Uterus (tissue), 4 donors: ENCODE results near the gene POM121L2. TPM values are rescaled to one million over a fixed set of nuclear protein-coding genes. Genes with fewer than 3 reads are reported as not detected.
"Not testable (repeated sequence)": the region's sequence is repeated elsewhere in the genome, so short reads cannot be mapped to it uniquely, and the experiment has no call there.

ENCODE experiments used
- DNase-seq, 2 donors: peaks; one replicate each; pipeline ENCODE4 v3.0.0-alpha.2; 2019 to 2020
- H3K27ac ChIP-seq, 2 donors: fragments of 200-600 bp; sonication (generic); 1 replicate in 1 of 2; 2 replicates in 1 of 2; pipeline ENCODE4 v1.5.1; 2016 to 2018
- H3K27me3 ChIP-seq, 2 donors: fragments of 200-600 bp; sonication (generic); one replicate each; pipeline ENCODE4 v1.5.1; 2018 to 2019; ENCODE audit warnings: control low read depth in 1 of 2
- H3K36me3 ChIP-seq, 2 donors: fragments of 200-600 bp; sonication (generic); one replicate each; pipeline ENCODE4 v1.5.1; 2019; ENCODE audit warnings: control low read depth in 1 of 2
- H3K4me1 ChIP-seq, 2 donors: fragments of 200-600 bp; sonication (generic); one replicate each; pipeline ENCODE4 v1.5.1; 2018 to 2019; ENCODE audit warnings: control low read depth in 1 of 2
- H3K4me3 ChIP-seq, 2 donors: fragments of 200-600 bp; sonication (generic); 1 replicate in 1 of 2; 2 replicates in 1 of 2; pipeline ENCODE4 v1.5.1; 2018 to 2019; ENCODE audit warnings: mild to moderate bottlenecking in 1 of 2
- H3K9me3 ChIP-seq, 2 donors: fragments of 200-600 bp; sonication (generic); one replicate each; pipeline ENCODE4 v1.5.1; 2019; ENCODE audit warnings: control low read depth in 1 of 2
- CTCF ChIP-seq, 4 experiments: fragments of 200-600 bp in 2 of 4; fragments of 450-650 bp in 2 of 4; sonication (generic) in 2 of 4; IDR thresholded peaks; one replicate each; pipeline ENCODE4 v1.5.1; 2016 to 2019; ENCODE audit warnings: antibody characterized with exemption in 4 of 4, mild to moderate bottlenecking in 2 of 4, moderate library complexity in 1 of 4
- POLR2A ChIP-seq, 2 donors: fragments of 450-650 bp; IDR thresholded peaks; one replicate each; pipeline ENCODE4 v1.6.1; 2016; ENCODE audit warnings: antibody characterized with exemption in 2 of 2, mild to moderate bottlenecking in 1 of 2, moderate library complexity in 1 of 2
- intact Hi-C: fragments of 100-400 bp; cut with DNase I; formaldehyde crosslinking; loops from one replicate; pipeline ENCODE4 v1.15.1; 2023; ENCODE audit warnings: low total_unique reads
- total RNA-seq, 4 donors: library from RNA; depleted of rRNA in 3 of 4; stranded (reverse); fragments of >200 nt in 3 of 4; gene quantifications; one replicate each; pipeline versions ENCODE4 v1.1.0 to v1.2.4, GENCODE V29; 2014 to 2023
- donor health status: DM: yes; HTN: yes; CAD: no.

POM121L2 gene
- total RNA-seq, 4 donors from 2014 or later, result not detected

DNA sequence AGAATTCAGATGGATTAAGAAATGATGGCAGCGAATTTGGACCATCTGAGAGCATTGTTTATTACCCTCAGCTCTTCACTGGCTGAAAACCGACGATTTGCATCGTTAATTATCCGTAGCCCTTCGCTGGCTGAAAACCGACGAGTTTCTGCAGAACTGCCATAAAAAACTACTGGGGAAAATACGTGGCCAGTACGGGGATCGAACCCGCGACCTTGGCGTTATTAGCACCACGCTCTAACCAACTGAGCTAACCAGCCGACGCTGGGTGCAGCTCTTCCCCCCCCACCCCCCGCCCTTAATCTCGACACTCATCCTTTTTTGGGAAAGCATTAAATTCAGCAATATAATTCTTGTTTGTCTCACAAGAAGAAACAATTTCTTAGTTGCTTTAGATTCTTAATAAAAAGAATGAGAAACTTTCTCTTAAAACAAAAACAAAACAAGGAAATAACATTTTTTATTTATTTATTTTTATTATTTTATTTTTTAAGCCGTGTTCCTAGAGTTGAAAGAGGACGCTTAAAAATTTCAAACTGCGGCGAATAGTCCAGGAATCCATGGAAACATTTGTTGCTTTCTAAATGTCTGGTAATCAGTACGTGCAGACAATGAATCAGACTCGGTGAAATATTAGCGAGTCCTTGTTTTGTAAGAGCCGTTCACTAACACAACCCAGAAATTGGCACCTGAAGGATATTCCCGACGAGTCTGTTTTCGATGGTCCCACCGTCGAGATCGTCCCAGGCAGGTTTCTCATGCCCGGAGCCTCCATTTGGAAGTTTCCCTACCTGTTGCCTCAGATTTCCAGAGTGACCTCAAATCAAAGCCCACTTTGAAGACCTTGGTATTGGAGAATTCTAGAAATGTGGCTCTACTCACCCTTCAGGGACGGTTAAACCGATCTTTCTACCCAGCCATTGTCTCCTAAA is 36.8 kb downstream of the POM121L2 start:
- no peak overlapping the region for H3K4me3 ChIP-seq
- peaks cover 0 to 21% of the 10 kb centered on the region in 2 donors for H3K27me3 ChIP-seq
- H3K9me3 ChIP-seq, result no peaks in the 10 kb centered on the region
- no peaks in the 10 kb centered on the region for H3K36me3 ChIP-seq
- intact Hi-C loops, result no loop called here
- TF ChIP-seq CTCF (IDR thresholded peaks at IDR 0.05), result no peak
- no peak for TF ChIP-seq POLR2A (IDR thresholded peaks at IDR 0.05)
- H3K27ac ChIP-seq, result no peak overlapping the region
- DNase-seq, result no peak
- no peaks in the 10 kb centered on the region for H3K4me1 ChIP-seq

GRCh38 chr6:27273783-27274182 is 38.3 kb downstream of the POM121L2 start:
- H3K36me3 ChIP-seq, result no peaks in the 10 kb centered on the region
- no peak for DNase-seq
- no peaks in the 10 kb centered on the region for H3K4me1 ChIP-seq
- intact Hi-C loops, result no loop called here
- H3K4me3 ChIP-seq, result no peak overlapping the region
- TF ChIP-seq CTCF (IDR thresholded peaks at IDR 0.05) (no peak), POLR2A (IDR thresholded peaks at IDR 0.05) (no peak)
- H3K9me3 ChIP-seq, result no peaks in the 10 kb centered on the region
- H3K27me3 ChIP-seq, result peaks cover 0 to 14% of the 10 kb centered on the region in 2 donors
- no peak overlapping the region for H3K27ac ChIP-seq

- Histone ChIP-seq H3K36me3 (no peaks in the 10 kb centered on the region), H3K4me3 (no peak overlapping the region), H3K27ac (no peak overlapping the region), H3K27me3 (peaks cover 0 to 41% of the 10 kb centered on the region in 2 donors), H3K9me3 (no peaks in the 10 kb centered on the region), H3K4me1 (no peaks in the 10 kb centered on the region)
- no peak for DNase-seq
- TF ChIP-seq POLR2A (IDR thresholded peaks at IDR 0.05), result no peak
- intact Hi-C loops, result no loop called here
These were observed 43.3 kb downstream of the POM121L2 start for GRCh38 chr6:27268803-27269202.

GRCh38 chr6:27267857-27268434 is 44.1 kb downstream of the POM121L2 start:
- no peak for TF ChIP-seq CTCF (IDR thresholded peaks at IDR 0.05)
- no peak for TF ChIP-seq POLR2A (IDR thresholded peaks at IDR 0.05)
- DNase-seq, result no peak
- intact Hi-C loops, result no loop called here
- H3K9me3 ChIP-seq, result no peaks in the 10 kb centered on the region
- H3K27me3 ChIP-seq, result peaks cover 0 to 39% of the 10 kb centered on the region in 2 donors
- H3K4me3 ChIP-seq, result no peak overlapping the region
- H3K27ac ChIP-seq, result no peak overlapping the region
- H3K36me3 ChIP-seq, result no peaks in the 10 kb centered on the region
- no peaks in the 10 kb centered on the region for H3K4me1 ChIP-seq

DNA sequence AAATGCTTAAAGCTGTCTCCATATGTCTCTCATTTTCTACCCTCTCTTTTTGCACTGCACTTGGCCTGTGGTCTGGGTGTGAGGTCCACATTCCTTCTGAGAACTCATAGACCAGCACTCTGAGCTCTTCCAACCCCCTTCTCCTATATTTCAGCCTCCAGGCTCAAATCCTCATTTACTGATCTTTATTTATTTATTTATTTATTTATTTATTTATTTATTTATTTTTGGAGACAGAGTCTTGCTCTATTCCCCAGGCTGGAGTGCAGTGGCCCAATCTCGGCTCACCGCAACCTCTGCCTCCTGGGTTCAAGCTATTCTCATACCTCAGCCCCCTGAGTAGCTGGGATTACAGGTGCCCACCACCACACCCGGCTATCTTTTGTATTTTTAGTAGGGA is 45.1 kb downstream of the POM121L2 start:
- H3K9me3 ChIP-seq, H3K4me3 ChIP-seq, intact Hi-C loops, H3K36me3 ChIP-seq, H3K4me1 ChIP-seq, DNase-seq, H3K27ac ChIP-seq: not testable (repeated sequence)
- H3K27me3 ChIP-seq, result peaks cover 0 to 47% of the 10 kb centered on the region in 2 donors

DNA sequence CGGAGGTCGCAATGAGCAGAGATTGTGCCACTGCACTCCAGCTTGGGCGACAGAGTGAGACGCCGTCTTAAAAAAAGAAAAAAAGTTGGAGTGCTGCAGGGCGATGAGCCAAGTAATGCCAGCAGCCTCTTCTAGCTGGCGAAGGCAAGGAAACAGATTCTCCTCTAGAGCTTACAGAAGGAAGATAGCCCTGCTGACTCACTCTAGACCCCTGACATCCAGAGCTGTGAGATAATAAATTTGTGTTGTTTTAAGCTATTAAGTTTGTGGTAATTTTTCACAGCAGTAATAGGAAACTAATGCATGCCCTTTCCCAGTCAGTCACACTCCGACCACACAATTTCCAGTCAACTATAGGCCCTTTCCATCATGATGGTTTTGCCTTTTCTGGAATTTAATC is 48.2 kb downstream of the POM121L2 start:
- intact Hi-C loops, result no loop called here
- H3K27me3 ChIP-seq, result peaks cover 0 to 59% of the 10 kb centered on the region in 2 donors
- H3K4me3 ChIP-seq, result no peak overlapping the region
- H3K9me3 ChIP-seq, result no peaks in the 10 kb centered on the region
- H3K4me1 ChIP-seq, result no peaks in the 10 kb centered on the region
- DNase-seq, result no peak
- H3K27ac ChIP-seq, result no peak overlapping the region
- no peaks in the 10 kb centered on the region for H3K36me3 ChIP-seq
- no peak for TF ChIP-seq CTCF (IDR thresholded peaks at IDR 0.05)
- TF ChIP-seq POLR2A (IDR thresholded peaks at IDR 0.05), result no peak
